GM12878 (cell line): Measurements from ENCODE around the gene NRSN1.

Source experiments
- ASH2L ChIP-seq: fragments of 300-600, 200-600 bp; sonication (generic); IDR thresholded peaks from 2 replicates; pipeline ENCODE4 v1.6.1; 2017; ENCODE audit warnings: low read depth, mild to moderate bottlenecking, borderline replicate concordance
- BRCA1 ChIP-seq: IDR thresholded peaks from 2 replicates; pipeline ENCODE4 v1.6.1; 2011; ENCODE audit warnings: low read depth, low read length, improper control_type of control experiment
- CEBPZ ChIP-seq: fragments of 150-350 bp; IDR thresholded peaks from 2 replicates; pipeline ENCODE4 v1.6.1; 2016; ENCODE audit warnings: low read depth, low read length
- CTCF ChIP-seq, 3 experiments: IDR thresholded peaks in 2 of 3; conservative IDR thresholded peaks in 1 of 3; 2 replicates each; pipeline ENCODE4 v1.5.1; 2011; ENCODE audit warnings: low read depth in 3 of 3, low read length in 3 of 3, mild to moderate bottlenecking in 3 of 3, control low read depth in 2 of 3, moderate library complexity in 2 of 3, inconsistent platforms in 1 of 3, mixed read lengths in 1 of 3; ENCODE audit not compliant: control insufficient read depth in 2 of 3, insufficient read depth in 1 of 3; ENCODE audit errors: extremely low read depth in 1 of 3
- IRF4 ChIP-seq: IDR thresholded peaks from 2 replicates; pipeline ENCODE4 v1.6.1; 2011; ENCODE audit warnings: low read depth, low read length
- PAX5 ChIP-seq: IDR thresholded peaks from 2 replicates; pipeline ENCODE4 v1.6.1; 2011; ENCODE audit warnings: low read depth, low read length, borderline replicate concordance
- POLR2AphosphoS5 ChIP-seq: IDR thresholded peaks from 2 replicates; pipeline ENCODE4 v1.6.1; 2011; ENCODE audit warnings: mild to moderate bottlenecking, low read length, inconsistent platforms
- SUZ12 ChIP-seq: fragments of 200-600 bp; sonication (generic); IDR thresholded peaks from one replicate; pipeline ENCODE4 v1.6.1; 2018; ENCODE audit warnings: antibody characterized with exemption, mild to moderate bottlenecking; ENCODE audit not compliant: unreplicated experiment
- TAF1 ChIP-seq: IDR thresholded peaks from 2 replicates; pipeline ENCODE4 v1.6.1; 2011; ENCODE audit warnings: mild to moderate bottlenecking, low read depth, low read length, borderline replicate concordance
- TCF7 ChIP-seq: IDR thresholded peaks from 2 replicates; pipeline ENCODE4 v1.6.1; 2014; ENCODE audit warnings: antibody characterized with exemption, borderline replicate concordance
- YY1 ChIP-seq: IDR thresholded peaks from 2 replicates; pipeline ENCODE4 v1.6.1; 2011; ENCODE audit warnings: low read depth, mild to moderate bottlenecking, low read length

DNA sequence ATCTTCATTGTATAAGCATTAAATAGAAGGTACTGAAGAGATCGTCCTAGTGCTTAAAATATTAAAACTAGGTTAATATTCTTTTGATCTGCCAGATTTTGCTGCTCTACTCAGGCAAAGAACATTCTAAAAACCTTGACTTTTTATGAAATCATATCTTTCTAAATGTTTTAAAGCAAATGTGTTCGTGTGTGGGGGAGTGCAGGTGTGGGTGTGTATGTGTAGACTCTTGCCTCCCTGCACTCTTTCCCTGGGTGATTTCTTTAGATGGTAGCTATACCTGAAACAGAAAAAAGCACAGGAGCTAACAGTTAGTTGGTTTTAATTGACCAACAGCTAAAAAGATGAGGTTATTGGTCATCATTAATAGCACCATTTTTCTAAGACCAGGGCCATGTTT is 5.7 kb downstream of the NRSN1 start:
- no peak for TF ChIP-seq POLR2AphosphoS5
- no peak for TF ChIP-seq IRF4
- TF ChIP-seq CEBPZ: no peak
- no peak for TF ChIP-seq PAX5
- TF ChIP-seq CTCF (IDR thresholded peaks at IDR 0.05 in 2 of 3, conservative IDR thresholded peaks at IDR 0.05 in 1 of 3; ENCODE audit: control insufficient read depth in 2 of 3, extremely low read depth in 1 of 3, insufficient read depth in 1 of 3, low read depth in 3 of 3, low read length in 3 of 3): no peak
- TF ChIP-seq ASH2L: no peak
- TF ChIP-seq BRCA1: no peak
- no peak for TF ChIP-seq TCF7
- no peak for TF ChIP-seq TAF1
- TF ChIP-seq SUZ12: no peak
- no peak for TF ChIP-seq YY1
